ENCODE data around the gene MAN1B1. TPM values are rescaled to one million over a fixed set of nuclear protein-coding genes. Genes with fewer than 3 reads are reported as not detected.

Gene MAN1B1
- polyA plus RNA-seq, 2 of the 4 experiments (the other 2 are of a cell fraction): 31.7 to 48.6 TPM

- no peak for DNase-seq (ENCODE audit: low read depth in 1 of 2, low spot score in 1 of 2)
- H3K9me3 ChIP-seq: peaks cover 7% of the 10 kb centered on the region
- ATAC-seq: no peak
- no peak overlapping the region for H3K4me2 ChIP-seq
- no peak overlapping the region for H3K27ac ChIP-seq
- FAIRE-seq: no peak
- 92% methylated on average over 10 of the region's 27 CpGs for WGBS (ENCODE audit: missing lambda C conversion rate)
- H3K4me1 ChIP-seq: no peaks in the 10 kb centered on the region
- no peak overlapping the region for H3K4me3 ChIP-seq
- ChIA-PET POLR2A (interaction anchor here (1.5 kb wide), 1 partner anchor 20 kb away, joined by 4 read pairs; the partner anchor contains the start of gene MAN1B1), CTCF (interaction anchor here (0.9 to 5.9 kb wide), 11 partner anchors 11 to 130 kb away, joined by 4 to 39 read pairs (median 9); partner anchors contain the start of genes MAN1B1, NPDC1 and RNF224)
- TF ChIP-seq REST (IDR thresholded peaks at IDR 0.05) (no peak), RAD21 (conservative IDR thresholded peaks at IDR 0.05 in 1 of 2, IDR thresholded peaks at IDR 0.05 in 1 of 2) (no peak), ESRRA (IDR thresholded peaks at IDR 0.05; ENCODE audit: borderline replicate concordance, low read length) (no peak), MYC (IDR thresholded peaks at IDR 0.05; ENCODE audit: borderline replicate concordance, low read length) (no peak), PHF8 (IDR thresholded peaks at IDR 0.05; ENCODE audit: borderline replicate concordance, low read depth) (no peak), CEBPB (IDR thresholded peaks at IDR 0.05) (no peak), CTCF (IDR thresholded peaks at IDR 0.05) (no peak), HOXB13 (CRISPR knock-in tag; IDR thresholded peaks at IDR 0.05; ENCODE audit: low read depth) (no peak), HOXA7 (CRISPR knock-in tag; IDR thresholded peaks at IDR 0.05) (no peak), ZSCAN20 (CRISPR knock-in tag; IDR thresholded peaks at IDR 0.05) (no peak)
Measured at GRCh38 chr9:137106662-137107250, 20.0 kb downstream of the MAN1B1 start.

DNA sequence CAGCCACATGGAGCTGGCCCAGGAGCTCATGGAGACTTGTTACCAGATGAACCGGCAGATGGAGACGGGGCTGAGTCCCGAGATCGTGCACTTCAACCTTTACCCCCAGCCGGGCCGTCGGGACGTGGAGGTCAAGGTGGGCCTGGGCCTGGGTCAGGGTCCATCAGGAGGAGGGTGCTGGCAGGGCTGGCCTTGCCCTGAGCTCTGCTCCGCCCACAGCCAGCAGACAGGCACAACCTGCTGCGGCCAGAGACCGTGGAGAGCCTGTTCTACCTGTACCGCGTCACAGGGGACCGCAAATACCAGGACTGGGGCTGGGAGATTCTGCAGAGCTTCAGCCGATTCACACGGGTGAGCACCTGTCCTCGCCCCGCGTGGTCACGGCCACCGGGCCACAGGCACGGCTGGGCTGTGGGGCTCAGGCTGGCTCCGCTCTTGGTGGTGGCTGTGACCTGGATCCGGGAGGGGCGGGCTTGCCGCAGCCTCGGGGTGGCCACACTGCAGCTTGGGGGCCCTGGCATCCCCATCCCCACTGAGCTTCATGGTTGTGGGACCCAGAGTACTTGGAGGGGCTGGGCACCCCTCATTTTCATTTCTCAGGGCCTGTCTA is 20.6 kb downstream of the MAN1B1 start:
- Histone ChIP-seq H3K27ac (no peak overlapping the region), H3K9me3 (peaks cover 3% of the 10 kb centered on the region; the same call in 1 of the 3 replicates), H3K4me1 (no peaks in the 10 kb centered on the region), H3K4me2 (no peak overlapping the region), H3K4me3 (no peak overlapping the region)
- CTCF ChIA-PET: interaction anchor here (0.9 to 5.9 kb wide), 10 partner anchors 11 to 129 kb away, joined by 4 to 39 read pairs (median 9); partner anchors contain the start of genes MAN1B1, NPDC1 and RNF224
- 95% methylated on average over 4 of the region's 27 CpGs for WGBS (ENCODE audit: missing lambda C conversion rate)
- ATAC-seq (no peak; a peak in 1 of 6 replicates), DNase-seq (ENCODE audit: low read depth in 1 of 2, low spot score in 1 of 2) (no peak), FAIRE-seq (no peak)
- POLR2A ChIA-PET: interaction anchor here (1.5 kb wide), 1 partner anchor 21 kb away, joined by 4 read pairs; the partner anchor contains the start of gene MAN1B1
- TF ChIP-seq, protein P1, sequence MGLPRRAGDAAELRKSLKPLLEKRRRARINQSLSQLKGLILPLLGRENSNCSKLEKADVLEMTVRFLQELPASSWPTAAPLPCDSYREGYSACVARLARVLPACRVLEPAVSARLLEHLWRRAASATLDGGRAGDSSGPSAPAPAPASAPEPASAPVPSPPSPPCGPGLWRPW (IDR thresholded peaks at IDR 0.05): no peak
- TF ChIP-seq FOXS1 (CRISPR knock-in tag; IDR thresholded peaks at IDR 0.05) (no peak), PHF8 (IDR thresholded peaks at IDR 0.05; ENCODE audit: borderline replicate concordance, low read depth) (no peak), MAX (IDR thresholded peaks at IDR 0.05) (no peak), HDAC2 (IDR thresholded peaks at IDR 0.05) (no peak), EHMT2 (IDR thresholded peaks at IDR 0.05; ENCODE audit: low read depth) (no peak)
- TF ChIP-seq, protein P2, sequence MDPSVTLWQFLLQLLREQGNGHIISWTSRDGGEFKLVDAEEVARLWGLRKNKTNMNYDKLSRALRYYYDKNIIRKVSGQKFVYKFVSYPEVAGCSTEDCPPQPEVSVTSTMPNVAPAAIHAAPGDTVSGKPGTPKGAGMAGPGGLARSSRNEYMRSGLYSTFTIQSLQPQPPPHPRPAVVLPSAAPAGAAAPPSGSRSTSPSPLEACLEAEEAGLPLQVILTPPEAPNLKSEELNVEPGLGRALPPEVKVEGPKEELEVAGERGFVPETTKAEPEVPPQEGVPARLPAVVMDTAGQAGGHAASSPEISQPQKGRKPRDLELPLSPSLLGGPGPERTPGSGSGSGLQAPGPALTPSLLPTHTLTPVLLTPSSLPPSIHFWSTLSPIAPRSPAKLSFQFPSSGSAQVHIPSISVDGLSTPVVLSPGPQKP (IDR thresholded peaks at IDR 0.05; ENCODE audit: low read depth, low read length): no peak
- TF ChIP-seq, protein P3, sequence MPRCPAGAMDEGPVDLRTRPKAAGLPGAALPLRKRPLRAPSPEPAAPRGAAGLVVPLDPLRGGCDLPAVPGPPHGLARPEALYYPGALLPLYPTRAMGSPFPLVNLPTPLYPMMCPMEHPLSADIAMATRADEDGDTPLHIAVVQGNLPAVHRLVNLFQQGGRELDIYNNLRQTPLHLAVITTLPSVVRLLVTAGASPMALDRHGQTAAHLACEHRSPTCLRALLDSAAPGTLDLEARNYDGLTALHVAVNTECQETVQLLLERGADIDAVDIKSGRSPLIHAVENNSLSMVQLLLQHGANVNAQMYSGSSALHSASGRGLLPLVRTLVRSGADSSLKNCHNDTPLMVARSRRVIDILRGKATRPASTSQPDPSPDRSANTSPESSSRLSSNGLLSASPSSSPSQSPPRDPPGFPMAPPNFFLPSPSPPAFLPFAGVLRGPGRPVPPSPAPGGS (IDR thresholded peaks at IDR 0.05): no peak
